Glutamatergic neuron (in vitro differentiated cells): ENCODE measurements around the gene ATRNL1. TPM values are rescaled to one million over a fixed set of nuclear protein-coding genes. Genes with fewer than 3 reads are reported as not detected.
"Not testable (repeated sequence)": the region's sequence is repeated elsewhere in the genome, so short reads cannot be mapped to it uniquely, and the experiment has no call there.

Source experiments
- DNase-seq: peaks from one replicate; pipeline ENCODE4 v3.0.0; 2022
- H3K27ac Mint-ChIP-seq: one replicate; pipeline ENCODE4 v1.8.0; 2020; ENCODE audit warnings: mild to moderate bottlenecking, mixed read lengths, inconsistent platforms; ENCODE audit not compliant: unreplicated experiment
- H3K27me3 Mint-ChIP-seq: one replicate; pipeline ENCODE4 v1.8.0; 2020; ENCODE audit warnings: mild to moderate bottlenecking, moderate library complexity, mixed read lengths, inconsistent platforms; ENCODE audit not compliant: unreplicated experiment
- H3K36me3 Mint-ChIP-seq: one replicate; pipeline ENCODE4 v1.8.0; 2020; ENCODE audit warnings: mild to moderate bottlenecking, mixed read lengths, inconsistent platforms; ENCODE audit not compliant: unreplicated experiment
- H3K4me1 Mint-ChIP-seq: one replicate; pipeline ENCODE4 v1.8.0; 2020; ENCODE audit warnings: mild to moderate bottlenecking, low read depth, mixed read lengths, inconsistent platforms; ENCODE audit not compliant: unreplicated experiment
- H3K4me3 Mint-ChIP-seq: one replicate; pipeline ENCODE4 v1.8.0; 2020; ENCODE audit warnings: mild to moderate bottlenecking, mixed read lengths, inconsistent platforms; ENCODE audit not compliant: unreplicated experiment
- H3K9me3 Mint-ChIP-seq: one replicate; pipeline ENCODE4 v1.8.0; 2020; ENCODE audit warnings: mild to moderate bottlenecking, moderate library complexity, mixed read lengths, inconsistent platforms; ENCODE audit not compliant: unreplicated experiment
- total RNA-seq: library from RNA; stranded (reverse); fragmentation: NEBNext Ultra II Directional; extraction: Animal tissue kit (Norgen Biotek cat#: 25700); gene quantifications from one replicate; pipeline ENCODE4 v1.2.1, GENCODE V29; 2021; ENCODE audit not compliant: unreplicated experiment
- TF ChIP-seq, protein P1 (sequence below): fragments of 200-600 bp; sonication (generic); IDR thresholded peaks from one replicate; pipeline ENCODE4 v1.5.0; 2021; ENCODE audit not compliant: partially characterized antibody, unreplicated experiment

Gene ATRNL1
- total RNA-seq, 1 donor from 2014 or later: 35.9 TPM

DNA sequence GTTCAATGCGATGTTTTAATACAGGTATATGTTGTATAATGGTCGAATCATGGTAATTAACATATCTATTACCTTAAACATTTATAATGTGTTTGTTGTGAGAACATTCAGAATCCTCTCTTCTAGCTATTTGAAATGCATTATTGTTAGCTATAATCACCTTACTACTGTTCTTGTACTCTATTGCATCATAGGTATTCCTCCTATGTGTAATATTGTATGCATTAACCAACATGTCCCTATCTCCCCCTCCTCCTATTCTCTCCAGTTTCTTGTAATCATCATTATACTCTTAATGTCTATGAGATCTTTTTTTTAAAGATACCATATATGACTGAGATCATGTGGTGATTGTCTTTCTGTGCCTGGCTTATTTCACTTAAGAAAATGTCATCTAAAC is 235.2 kb downstream of the ATRNL1 start:
- H3K4me1 Mint-ChIP-seq: no peaks in the 10 kb centered on the region
- H3K27me3 Mint-ChIP-seq: no peaks in the 10 kb centered on the region
- TF ChIP-seq, protein P1, sequence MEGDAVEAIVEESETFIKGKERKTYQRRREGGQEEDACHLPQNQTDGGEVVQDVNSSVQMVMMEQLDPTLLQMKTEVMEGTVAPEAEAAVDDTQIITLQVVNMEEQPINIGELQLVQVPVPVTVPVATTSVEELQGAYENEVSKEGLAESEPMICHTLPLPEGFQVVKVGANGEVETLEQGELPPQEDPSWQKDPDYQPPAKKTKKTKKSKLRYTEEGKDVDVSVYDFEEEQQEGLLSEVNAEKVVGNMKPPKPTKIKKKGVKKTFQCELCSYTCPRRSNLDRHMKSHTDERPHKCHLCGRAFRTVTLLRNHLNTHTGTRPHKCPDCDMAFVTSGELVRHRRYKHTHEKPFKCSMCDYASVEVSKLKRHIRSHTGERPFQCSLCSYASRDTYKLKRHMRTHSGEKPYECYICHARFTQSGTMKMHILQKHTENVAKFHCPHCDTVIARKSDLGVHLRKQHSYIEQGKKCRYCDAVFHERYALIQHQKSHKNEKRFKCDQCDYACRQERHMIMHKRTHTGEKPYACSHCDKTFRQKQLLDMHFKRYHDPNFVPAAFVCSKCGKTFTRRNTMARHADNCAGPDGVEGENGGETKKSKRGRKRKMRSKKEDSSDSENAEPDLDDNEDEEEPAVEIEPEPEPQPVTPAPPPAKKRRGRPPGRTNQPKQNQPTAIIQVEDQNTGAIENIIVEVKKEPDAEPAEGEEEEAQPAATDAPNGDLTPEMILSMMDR: no peak
- DNase-seq: no peak
- H3K36me3 Mint-ChIP-seq: peaks cover 4% of the 10 kb centered on the region
- H3K27ac Mint-ChIP-seq: no peak overlapping the region
- H3K9me3 Mint-ChIP-seq: peaks cover 3% of the 10 kb centered on the region
- no peak overlapping the region for H3K4me3 Mint-ChIP-seq

DNA sequence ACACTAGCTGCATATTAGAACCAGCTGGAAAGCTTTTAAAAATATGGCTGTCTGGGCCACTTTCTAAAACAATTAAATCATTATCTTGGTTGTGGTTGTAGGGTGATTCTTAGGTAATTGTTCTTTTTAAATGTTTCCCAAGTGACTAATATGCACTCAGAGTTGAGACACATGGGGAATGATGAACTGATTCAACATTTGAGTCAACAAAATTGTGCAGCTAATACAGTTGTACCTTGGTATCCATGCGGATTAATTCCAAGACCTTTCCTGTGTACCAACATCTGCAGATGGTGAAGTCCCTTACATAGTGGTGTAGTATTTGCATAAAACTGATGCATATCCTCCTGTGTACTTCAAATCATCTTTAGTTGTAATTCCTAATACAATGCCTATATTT is 242.2 kb downstream of the ATRNL1 start:
- Mint-ChIP-seq H3K9me3 (no peaks in the 10 kb centered on the region), H3K36me3 (peaks cover 4% of the 10 kb centered on the region), H3K4me3 (no peak overlapping the region), H3K27ac (no peak overlapping the region), H3K4me1 (no peaks in the 10 kb centered on the region), H3K27me3 (no peaks in the 10 kb centered on the region)
- no peak for DNase-seq
- TF ChIP-seq, protein P1: no peak

DNA sequence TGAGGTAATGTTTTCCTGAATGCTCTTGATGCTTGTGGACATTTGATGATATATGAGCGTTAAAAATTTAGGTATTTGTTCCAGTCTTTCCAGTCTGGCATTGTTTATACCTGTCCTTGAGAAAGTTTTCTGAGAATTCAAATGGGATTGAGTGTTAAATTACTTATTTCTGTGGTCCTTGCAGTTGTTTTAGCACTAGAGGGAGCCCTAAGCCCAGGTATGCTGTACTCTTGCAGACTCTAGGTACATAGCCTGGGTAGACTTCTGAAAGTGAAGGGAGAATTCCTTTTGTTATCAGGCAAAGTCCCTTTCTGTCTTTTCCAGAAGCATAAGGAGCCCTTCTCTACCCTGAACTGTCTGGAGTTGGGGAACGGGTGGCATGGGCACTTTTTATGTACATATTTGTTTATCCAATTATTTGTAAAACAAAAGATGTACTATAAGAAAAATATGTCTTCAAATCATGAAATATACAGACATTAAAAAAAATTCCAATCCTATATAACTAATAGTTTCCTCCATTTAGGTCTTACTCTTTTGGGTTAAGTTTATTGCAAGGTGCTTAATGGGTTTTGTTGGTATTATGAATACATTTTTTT is 262.1 kb downstream of the ATRNL1 start:
- DNase-seq: peak; percentile 26
- TF ChIP-seq, protein P1: peak; percentile 64

DNA sequence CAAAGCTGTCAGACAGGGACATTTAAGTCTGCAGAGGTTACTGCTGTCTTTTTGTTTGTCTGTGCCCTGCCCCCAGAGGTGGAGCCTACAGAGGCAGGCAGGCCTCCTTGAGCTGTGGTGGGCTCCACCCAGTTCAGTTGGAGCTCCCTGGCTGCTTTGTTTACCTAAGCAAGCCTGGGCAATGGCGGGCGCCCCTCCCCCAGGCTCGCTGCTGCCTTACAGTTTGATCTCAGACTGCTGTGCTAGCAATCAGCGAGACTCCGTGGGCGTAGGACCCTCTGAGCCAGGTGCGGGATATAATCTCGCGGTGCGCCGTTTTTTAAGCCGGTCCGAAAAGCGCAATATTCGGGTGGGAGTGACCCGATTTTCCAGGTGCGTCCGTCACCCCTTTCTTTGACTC is 274.8 kb downstream of the ATRNL1 start:
- H3K4me3 Mint-ChIP-seq, H3K4me1 Mint-ChIP-seq, H3K27ac Mint-ChIP-seq, DNase-seq, H3K27me3 Mint-ChIP-seq: not testable (repeated sequence)
- H3K9me3 Mint-ChIP-seq: peaks cover 16% of the 10 kb centered on the region
- peaks cover 21% of the 10 kb centered on the region for H3K36me3 Mint-ChIP-seq

More for the DNA sequence above, 262.1 kb downstream of the ATRNL1 start:
- Mint-ChIP-seq H3K9me3 (no peaks in the 10 kb centered on the region), H3K36me3 (no peaks in the 10 kb centered on the region), H3K27me3 (no peaks in the 10 kb centered on the region), H3K27ac (no peak overlapping the region), H3K4me1 (no peaks in the 10 kb centered on the region), H3K4me3 (no peak overlapping the region)

DNA sequence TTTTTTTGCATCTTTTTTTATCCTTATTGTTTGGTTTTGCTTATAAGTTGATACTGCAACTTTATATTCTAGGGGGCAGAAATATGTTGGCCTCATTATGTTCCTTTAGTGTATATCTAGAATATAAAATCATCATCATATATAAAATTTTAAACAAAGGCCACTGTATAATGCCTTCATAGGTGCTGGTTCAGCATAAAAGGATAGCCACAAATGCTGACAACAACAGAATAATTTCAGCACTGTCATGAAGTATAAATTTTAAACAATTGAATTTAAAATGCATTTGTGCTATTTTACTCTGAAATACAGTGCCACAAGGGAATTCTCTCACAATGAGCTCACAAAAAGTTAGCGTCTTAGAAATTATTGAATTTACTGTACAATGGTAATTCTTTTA is 285.9 kb downstream of the ATRNL1 start:
- peaks cover 4% of the 10 kb centered on the region for H3K36me3 Mint-ChIP-seq
- no peaks in the 10 kb centered on the region for H3K9me3 Mint-ChIP-seq
- TF ChIP-seq, protein P1: no peak
- H3K4me3 Mint-ChIP-seq: no peak overlapping the region
- no peak overlapping the region for H3K27ac Mint-ChIP-seq
- no peaks in the 10 kb centered on the region for H3K4me1 Mint-ChIP-seq
- H3K27me3 Mint-ChIP-seq: peaks cover 3% of the 10 kb centered on the region
- DNase-seq: no peak
